GM12873 (cell line): Measurements from ENCODE around the gene GCKR.

Source experiments
- CTCF ChIP-seq: IDR thresholded peaks from 2 replicates; pipeline ENCODE4 v1.5.1; 2012; ENCODE audit warnings: low read depth, mild to moderate bottlenecking, moderate library complexity, low read length, control low read depth; ENCODE audit not compliant: insufficient read depth; ENCODE audit errors: missing control alignments

GCKR gene

GRCh38 chr2:27509326-27509725, 12.7 kb downstream of the GCKR start:
- TF ChIP-seq CTCF, result no peak

GRCh38 chr2:27518113-27518781, 21.6 kb downstream of the GCKR start:
- no peak for TF ChIP-seq CTCF

- TF ChIP-seq CTCF, result no peak
Measured at GRCh38 chr2:27518782-27519113, 22.1 kb downstream of the GCKR start.

GRCh38 chr2:27520316-27520715, 23.7 kb downstream of the GCKR start:
- TF ChIP-seq CTCF, result no peak

GRCh38 chr2:27522400-27522945, 25.8 kb downstream of the GCKR start:
- TF ChIP-seq CTCF, result no peak

- no peak for TF ChIP-seq CTCF
Measured at GRCh38 chr2:27527182-27527581, 30.5 kb downstream of the GCKR start.

- no peak for TF ChIP-seq CTCF
Measured at GRCh38 chr2:27531983-27532382, 35.3 kb downstream of the GCKR start.
